GM23338 (cell line): ENCODE data around the gene DRAM1.

Experiments used
- CTCF ChIP-seq, 2 experiments: fragments of 200-600 bp in 1 of 2; sonication (generic) in 1 of 2; conservative IDR thresholded peaks; 2 replicates each; pipeline versions ENCODE4 v1.5.1 to v1.6.1; 2016 to 2017; ENCODE audit warnings: antibody characterized with exemption in 2 of 2, low read depth in 2 of 2, mild to moderate bottlenecking in 2 of 2, moderate library complexity in 1 of 2
- EZH2 ChIP-seq: fragments of 200-600 bp; sonication (generic); IDR thresholded peaks from one replicate; pipeline ENCODE4 v1.8.0; 2017; ENCODE audit warnings: antibody characterized with exemption, mild to moderate bottlenecking, low read depth; ENCODE audit not compliant: unreplicated experiment
- POLR2AphosphoS5 ChIP-seq: IDR thresholded peaks from 2 replicates; pipeline ENCODE4 v1.6.1; 2016; ENCODE audit warnings: antibody characterized with exemption, low read depth
- ZNF114 ChIP-seq: fragments of 250-450 bp; sonication (Bioruptor Pico); IDR thresholded peaks from 2 replicates; pipeline ENCODE4 v1.5.0; 2020; ENCODE audit warnings: mild to moderate bottlenecking, moderate library complexity
- TF ChIP-seq, protein P1 (sequence below): IDR thresholded peaks from one replicate; pipeline ENCODE4 v1.6.1; 2018; ENCODE audit warnings: antibody characterized with exemption; ENCODE audit not compliant: unreplicated experiment

DNA sequence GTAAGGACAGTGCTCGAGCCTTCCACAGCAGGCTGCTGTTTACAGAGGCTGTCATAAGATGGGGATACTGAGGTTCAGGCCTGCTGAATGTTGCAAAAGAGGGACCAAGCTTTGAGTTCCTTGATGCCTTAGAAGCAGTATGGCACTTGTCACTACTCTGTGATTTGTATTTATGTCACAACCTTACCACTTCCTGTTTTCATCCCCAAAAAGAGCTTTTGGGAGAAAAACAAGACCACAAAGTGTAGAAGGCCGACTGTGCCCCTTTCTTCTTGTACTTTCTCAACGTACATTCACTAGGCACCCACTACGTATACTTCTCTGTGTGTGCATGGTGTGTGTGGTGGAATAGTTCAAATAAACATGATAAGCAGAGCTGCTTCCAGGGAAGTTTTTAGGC lies 90.1 kb downstream of the DRAM1 start:
- no peak for TF ChIP-seq EZH2
- TF ChIP-seq CTCF (conservative IDR thresholded peaks at IDR 0.05; ENCODE audit: low read depth in 2 of 2) = no peak
- TF ChIP-seq POLR2AphosphoS5 = no peak
- no peak for TF ChIP-seq ZNF114
- TF ChIP-seq, protein P1, sequence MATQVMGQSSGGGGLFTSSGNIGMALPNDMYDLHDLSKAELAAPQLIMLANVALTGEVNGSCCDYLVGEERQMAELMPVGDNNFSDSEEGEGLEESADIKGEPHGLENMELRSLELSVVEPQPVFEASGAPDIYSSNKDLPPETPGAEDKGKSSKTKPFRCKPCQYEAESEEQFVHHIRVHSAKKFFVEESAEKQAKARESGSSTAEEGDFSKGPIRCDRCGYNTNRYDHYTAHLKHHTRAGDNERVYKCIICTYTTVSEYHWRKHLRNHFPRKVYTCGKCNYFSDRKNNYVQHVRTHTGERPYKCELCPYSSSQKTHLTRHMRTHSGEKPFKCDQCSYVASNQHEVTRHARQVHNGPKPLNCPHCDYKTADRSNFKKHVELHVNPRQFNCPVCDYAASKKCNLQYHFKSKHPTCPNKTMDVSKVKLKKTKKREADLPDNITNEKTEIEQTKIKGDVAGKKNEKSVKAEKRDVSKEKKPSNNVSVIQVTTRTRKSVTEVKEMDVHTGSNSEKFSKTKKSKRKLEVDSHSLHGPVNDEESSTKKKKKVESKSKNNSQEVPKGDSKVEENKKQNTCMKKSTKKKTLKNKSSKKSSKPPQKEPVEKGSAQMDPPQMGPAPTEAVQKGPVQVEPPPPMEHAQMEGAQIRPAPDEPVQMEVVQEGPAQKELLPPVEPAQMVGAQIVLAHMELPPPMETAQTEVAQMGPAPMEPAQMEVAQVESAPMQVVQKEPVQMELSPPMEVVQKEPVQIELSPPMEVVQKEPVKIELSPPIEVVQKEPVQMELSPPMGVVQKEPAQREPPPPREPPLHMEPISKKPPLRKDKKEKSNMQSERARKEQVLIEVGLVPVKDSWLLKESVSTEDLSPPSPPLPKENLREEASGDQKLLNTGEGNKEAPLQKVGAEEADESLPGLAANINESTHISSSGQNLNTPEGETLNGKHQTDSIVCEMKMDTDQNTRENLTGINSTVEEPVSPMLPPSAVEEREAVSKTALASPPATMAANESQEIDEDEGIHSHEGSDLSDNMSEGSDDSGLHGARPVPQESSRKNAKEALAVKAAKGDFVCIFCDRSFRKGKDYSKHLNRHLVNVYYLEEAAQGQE = no peak
